SU-DHL-6 (cell line): ENCODE measurements around the gene LBH.

Source experiments
- H2AFZ ChIP-seq: fragments of 200-600 bp; sonication (generic); 2 replicates; pipeline ENCODE4 v1.6.1; 2014; ENCODE audit warnings: low read depth, mild to moderate bottlenecking, moderate library complexity, mixed read lengths, antibody characterized with exemption, low read length; ENCODE audit not compliant: severe bottlenecking
- H3F3A ChIP-seq: fragments of 200-600 bp; shearing (Covaris generic); 2 replicates; pipeline ENCODE4 v1.6.0; 2016; ENCODE audit warnings: antibody characterized with exemption, mild to moderate bottlenecking; ENCODE audit not compliant: insufficient read depth
- H3K27ac ChIP-seq: fragments of 200-600 bp; sonication (generic); 2 replicates; pipeline ENCODE4 v1.5.1; 2016; ENCODE audit warnings: low read depth, mild to moderate bottlenecking, low read length, moderate library complexity, mixed read lengths
- H3K27me3 ChIP-seq: fragments of 200-600 bp; sonication (generic), shearing (Covaris generic); 2 replicates; pipeline ENCODE4 v1.6.0; 2014; ENCODE audit warnings: mild to moderate bottlenecking, low read length
- H3K36me3 ChIP-seq: fragments of 200-600 bp; sonication (generic); 2 replicates; pipeline ENCODE4 v1.6.1; 2014; ENCODE audit warnings: mild to moderate bottlenecking, low read length, mixed read lengths
- H3K4me2 ChIP-seq: fragments of 300-600, 200-600 bp; shearing (Covaris generic), sonication (generic); 2 replicates; pipeline ENCODE4 v1.6.0; 2014; ENCODE audit warnings: low read length, low read depth, mild to moderate bottlenecking; ENCODE audit not compliant: poor library complexity, severe bottlenecking
- H3K4me3 ChIP-seq: fragments of 200-600 bp; sonication (generic); 2 replicates; pipeline ENCODE4 v1.5.1; 2014; ENCODE audit warnings: antibody characterized with exemption, low read length, mild to moderate bottlenecking, mixed read lengths; ENCODE audit not compliant: insufficient read depth, poor library complexity, severe bottlenecking
- H3K79me2 ChIP-seq: fragments of 200-600 bp; sonication (generic); 2 replicates; pipeline ENCODE4 v1.6.1; 2014; ENCODE audit warnings: mild to moderate bottlenecking, low read length, moderate library complexity; ENCODE audit not compliant: insufficient read depth
- H3K9ac ChIP-seq: fragments of 200-600 bp; sonication (generic); 2 replicates; pipeline ENCODE4 v1.7.0; 2014; ENCODE audit warnings: mild to moderate bottlenecking, low read length
- H3K9me2 ChIP-seq: fragments of 200-600 bp; sonication (generic); replicated peaks from 2 replicates; pipeline ENCODE4 v1.6.1; 2014; ENCODE audit warnings: low read length; ENCODE audit not compliant: insufficient read depth
- H3K9me3 ChIP-seq: fragments of 200-600 bp; sonication (generic); 2 replicates; pipeline ENCODE4 v1.6.1; 2014; ENCODE audit warnings: low read length, mixed read lengths; ENCODE audit not compliant: insufficient read depth
- H4K20me1 ChIP-seq: fragments of 200-600 bp; sonication (generic); 2 replicates; pipeline ENCODE4 v1.6.1; 2014; ENCODE audit warnings: low read depth, mild to moderate bottlenecking, antibody characterized with exemption, low read length, moderate library complexity, mixed read lengths
- EZH2phosphoT487 ChIP-seq: fragments of 200-600 bp; sonication (generic), shearing (Covaris generic); conservative IDR thresholded peaks from 2 replicates; pipeline ENCODE4 v1.6.1; 2018; ENCODE audit warnings: mild to moderate bottlenecking, antibody characterized with exemption, low read length, moderate library complexity, mixed read lengths
- TF ChIP-seq, protein P1 (sequence below): fragments of 200-600 bp; sonication (generic); IDR thresholded peaks from one replicate; pipeline ENCODE4 v1.5.1; 2017; ENCODE audit warnings: antibody characterized with exemption, mild to moderate bottlenecking, low read length, moderate library complexity; ENCODE audit not compliant: insufficient read depth, poor library complexity, severe bottlenecking

The LBH gene

DNA sequence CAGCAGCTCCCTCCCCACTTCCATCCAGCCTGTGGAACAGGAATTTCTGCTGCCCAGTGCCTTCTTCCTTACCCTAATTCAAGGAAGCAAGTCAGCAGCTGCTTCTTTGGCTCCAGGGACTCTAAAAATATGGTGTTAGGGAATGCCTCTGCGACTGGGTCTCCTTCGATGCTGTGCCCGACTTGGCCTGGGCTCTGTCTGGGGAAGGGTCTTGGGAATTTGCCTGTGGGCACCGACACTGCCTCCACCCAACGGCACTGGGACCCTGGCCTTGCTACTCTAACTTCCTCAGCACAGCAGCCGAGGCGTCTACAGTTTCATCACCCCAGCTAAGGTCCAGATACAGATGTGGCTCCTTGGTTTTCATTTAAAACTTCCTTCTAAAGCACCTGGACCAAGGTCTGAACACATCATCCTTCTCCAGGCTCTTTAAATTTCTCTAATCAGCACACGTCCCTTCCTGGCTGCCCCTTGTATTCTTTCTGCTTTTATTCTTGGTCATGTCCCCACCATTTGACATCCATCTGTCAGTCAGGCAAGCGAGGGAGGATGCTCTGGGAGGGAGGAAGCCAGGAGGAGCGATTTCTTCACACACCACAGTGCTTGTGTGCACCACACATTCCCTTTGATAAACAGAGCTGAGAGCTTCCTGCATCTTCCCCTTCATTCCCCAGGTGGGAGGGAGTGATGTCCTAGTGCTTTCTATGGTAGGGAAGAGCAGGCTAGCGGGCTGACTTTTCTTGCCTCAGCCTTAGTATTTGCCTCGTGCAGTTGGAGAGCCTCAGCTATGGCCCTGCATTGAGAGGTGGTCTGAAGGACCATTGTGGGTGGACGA, 6.8 kb downstream of the LBH start:
- Histone ChIP-seq H3K36me3 (no peaks in the 10 kb centered on the region), H2AFZ (no peak overlapping the region), H3K27me3 (no peaks in the 10 kb centered on the region), H3K9ac (no peak overlapping the region), H3K9me3 (no peaks in the 10 kb centered on the region), H4K20me1 (no peaks in the 10 kb centered on the region), H3K79me2 (no peaks in the 10 kb centered on the region), H3K9me2 (no peaks in the 10 kb centered on the region), H3F3A (no peaks in the 10 kb centered on the region), H3K4me2 (no peak overlapping the region), H3K27ac (no peak overlapping the region), H3K4me3 (no peak overlapping the region)
- TF ChIP-seq, protein P1, sequence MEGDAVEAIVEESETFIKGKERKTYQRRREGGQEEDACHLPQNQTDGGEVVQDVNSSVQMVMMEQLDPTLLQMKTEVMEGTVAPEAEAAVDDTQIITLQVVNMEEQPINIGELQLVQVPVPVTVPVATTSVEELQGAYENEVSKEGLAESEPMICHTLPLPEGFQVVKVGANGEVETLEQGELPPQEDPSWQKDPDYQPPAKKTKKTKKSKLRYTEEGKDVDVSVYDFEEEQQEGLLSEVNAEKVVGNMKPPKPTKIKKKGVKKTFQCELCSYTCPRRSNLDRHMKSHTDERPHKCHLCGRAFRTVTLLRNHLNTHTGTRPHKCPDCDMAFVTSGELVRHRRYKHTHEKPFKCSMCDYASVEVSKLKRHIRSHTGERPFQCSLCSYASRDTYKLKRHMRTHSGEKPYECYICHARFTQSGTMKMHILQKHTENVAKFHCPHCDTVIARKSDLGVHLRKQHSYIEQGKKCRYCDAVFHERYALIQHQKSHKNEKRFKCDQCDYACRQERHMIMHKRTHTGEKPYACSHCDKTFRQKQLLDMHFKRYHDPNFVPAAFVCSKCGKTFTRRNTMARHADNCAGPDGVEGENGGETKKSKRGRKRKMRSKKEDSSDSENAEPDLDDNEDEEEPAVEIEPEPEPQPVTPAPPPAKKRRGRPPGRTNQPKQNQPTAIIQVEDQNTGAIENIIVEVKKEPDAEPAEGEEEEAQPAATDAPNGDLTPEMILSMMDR = no peak

DNA sequence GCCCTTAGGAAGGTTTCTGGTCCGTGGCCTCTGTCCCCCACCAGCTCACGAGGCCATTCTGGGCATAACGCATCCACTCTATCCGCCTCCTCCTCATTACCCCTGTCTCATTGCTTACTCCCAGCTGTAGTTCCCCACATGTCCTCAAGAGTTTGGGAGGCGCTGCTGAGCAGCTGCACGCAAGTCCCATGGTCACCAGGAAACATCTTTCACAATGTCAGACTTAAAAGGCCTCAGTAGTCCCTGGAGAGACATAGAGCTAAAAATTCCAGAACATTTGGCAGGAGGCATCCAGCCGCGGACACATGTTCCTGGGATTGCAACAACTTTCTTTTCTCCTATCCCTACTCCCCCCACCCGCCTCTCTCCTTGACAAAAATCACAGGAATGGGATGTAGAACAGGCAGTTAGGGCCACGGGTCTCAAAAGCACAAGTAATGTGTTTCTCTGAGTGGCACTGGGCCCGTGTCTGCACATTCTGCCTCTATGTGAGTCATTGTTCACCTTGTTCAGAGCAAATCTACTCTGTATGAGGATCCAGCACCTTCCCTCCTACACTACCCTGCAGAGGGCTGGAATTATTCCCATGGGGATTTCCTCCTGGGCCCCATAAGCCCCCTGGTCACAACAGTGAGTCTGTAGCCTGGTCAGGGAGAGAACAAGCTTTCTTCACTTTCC, 8.1 kb downstream of the LBH start:
- H3K79me2 ChIP-seq = no peaks in the 10 kb centered on the region
- TF ChIP-seq, protein P1 = peak; percentile 86
- no peak for TF ChIP-seq EZH2phosphoT487
- H3K4me3 ChIP-seq = no peak overlapping the region
- H3K4me2 ChIP-seq = no peak overlapping the region
- H3K27me3 ChIP-seq = no peaks in the 10 kb centered on the region
- H3K9ac ChIP-seq = no peak overlapping the region
- H3K9me2 ChIP-seq = no peaks in the 10 kb centered on the region
- no peak overlapping the region for H2AFZ ChIP-seq
- no peaks in the 10 kb centered on the region for H3F3A ChIP-seq
- H3K9me3 ChIP-seq = no peaks in the 10 kb centered on the region
- no peaks in the 10 kb centered on the region for H4K20me1 ChIP-seq
- H3K27ac ChIP-seq = no peak overlapping the region
- H3K36me3 ChIP-seq = no peaks in the 10 kb centered on the region

DNA sequence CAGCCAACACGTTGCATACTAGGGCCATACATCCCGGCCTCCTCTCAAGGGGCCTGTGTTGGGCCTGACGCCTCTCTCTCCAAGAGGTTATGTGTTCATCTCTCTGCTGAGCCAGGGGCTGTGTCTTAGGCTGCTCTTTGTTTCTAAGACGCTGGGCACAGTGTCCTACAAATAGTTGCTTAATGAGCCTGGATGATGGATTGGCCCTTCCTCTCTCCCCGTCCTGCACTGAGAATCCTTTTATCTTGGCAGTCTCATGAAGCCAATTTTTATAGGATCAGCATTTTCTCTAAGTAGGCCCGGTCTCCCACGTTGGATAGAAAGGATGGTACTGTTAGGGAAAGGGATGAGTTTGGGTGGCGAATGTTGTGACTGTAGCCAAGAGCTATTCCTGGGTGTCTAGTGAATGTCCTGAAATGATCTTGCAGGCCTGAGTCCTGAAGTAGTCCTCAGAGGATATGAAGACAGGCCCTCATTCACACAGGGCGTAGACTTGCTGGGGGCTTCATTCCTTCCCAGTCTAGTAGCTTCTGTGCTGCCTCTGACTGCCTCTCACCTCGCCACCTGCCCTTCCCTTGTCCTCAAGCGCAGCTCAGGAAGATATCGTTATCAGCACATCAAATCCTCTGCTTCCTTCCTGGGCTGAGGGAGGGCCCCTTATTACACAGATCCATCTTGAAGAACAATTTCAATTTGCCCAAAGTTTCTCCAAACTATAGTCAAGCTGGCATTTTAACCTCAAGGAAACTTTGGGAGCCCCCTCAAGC, 8.8 kb downstream of the LBH start:
- H3K27me3 ChIP-seq = no peaks in the 10 kb centered on the region
- H3K36me3 ChIP-seq = no peaks in the 10 kb centered on the region
- no peak overlapping the region for H3K4me3 ChIP-seq
- no peak for TF ChIP-seq EZH2phosphoT487
- TF ChIP-seq, protein P1 = no peak
- no peaks in the 10 kb centered on the region for H3F3A ChIP-seq
- H3K9me2 ChIP-seq = no peaks in the 10 kb centered on the region
- no peak overlapping the region for H3K9ac ChIP-seq
- H3K79me2 ChIP-seq = no peaks in the 10 kb centered on the region
- H2AFZ ChIP-seq = no peak overlapping the region
- no peak overlapping the region for H3K27ac ChIP-seq
- H3K4me2 ChIP-seq = no peak overlapping the region
- no peaks in the 10 kb centered on the region for H3K9me3 ChIP-seq
- no peaks in the 10 kb centered on the region for H4K20me1 ChIP-seq
